Gastrocnemius medialis (tissue), 4 donors: Measurements from ENCODE around the gene NOP56.

Experiments used
- CTCF ChIP-seq, 5 experiments: fragments of 450-650 bp in 3 of 5; fragments of 200-600 bp in 2 of 5; sonication (generic) in 2 of 5; IDR thresholded peaks in 4 of 5; conservative IDR thresholded peaks in 1 of 5; 1 replicate in 4 of 5; 2 replicates in 1 of 5; pipeline ENCODE4 v1.5.1; 2016 to 2019; ENCODE audit warnings: antibody characterized with exemption in 5 of 5, mild to moderate bottlenecking in 3 of 5, moderate library complexity in 3 of 5
- POLR2A ChIP-seq, 2 donors: fragments of 450-650 bp; IDR thresholded peaks; one replicate each; pipeline ENCODE4 v1.6.1; 2017; ENCODE audit warnings: antibody characterized with exemption in 2 of 2, mild to moderate bottlenecking in 2 of 2, moderate library complexity in 2 of 2

GRCh38 chr20:2694519-2694918 lies 42.1 kb downstream of the NOP56 start:
- TF ChIP-seq CTCF (IDR thresholded peaks at IDR 0.05 in 4 of 5, conservative IDR thresholded peaks at IDR 0.05 in 1 of 5), result no peak
- no peak for TF ChIP-seq POLR2A (IDR thresholded peaks at IDR 0.05)
